Ramos (cell line): Measurements from ENCODE around the gene RYR2.
"Not testable (repeated sequence)": the region's sequence is repeated elsewhere in the genome, so short reads cannot be mapped to it uniquely, and the experiment has no call there.

Experiments used
- in situ Hi-C: fragments of 300-500 bp; cut with MboI; formaldehyde crosslinking; loops from one replicate; pipeline ENCODE4 v1.14.3; 2022; ENCODE audit warnings: low sequenced_read_pairs; ENCODE audit not compliant: unreplicated experiment

Gene RYR2

DNA sequence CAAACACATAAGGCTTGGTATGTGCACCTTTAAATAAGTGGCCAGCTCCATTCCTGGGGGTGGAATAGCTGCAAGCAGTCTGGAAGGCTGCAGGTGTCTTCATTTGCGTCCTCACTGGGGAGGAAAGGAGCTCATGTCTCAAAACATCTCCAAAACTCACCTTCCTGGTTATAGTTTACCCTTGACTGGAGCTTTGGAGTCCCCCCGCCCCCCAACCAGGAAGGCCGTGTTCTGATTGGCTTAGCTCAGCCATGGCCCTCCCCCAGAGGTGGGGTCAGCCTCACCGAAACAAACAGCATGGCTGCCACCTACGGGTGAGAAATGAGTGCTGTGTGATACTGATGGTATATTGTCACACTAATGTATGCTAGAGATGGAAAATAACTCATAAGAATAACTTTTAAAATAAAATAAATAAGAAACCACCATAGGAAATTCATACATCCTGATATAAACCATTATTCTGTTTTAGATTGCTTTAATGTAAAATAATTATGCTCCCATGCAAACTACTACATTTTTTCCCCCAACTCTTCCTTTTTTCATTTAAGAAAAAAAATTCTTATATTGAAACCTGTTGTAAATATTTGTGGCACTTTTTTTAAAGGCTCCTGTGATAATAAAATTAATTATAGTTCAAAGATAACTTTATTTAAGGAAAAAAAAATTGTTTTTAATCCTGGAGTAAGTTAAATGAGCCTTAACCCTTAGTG, 757.9 kb downstream of the RYR2 start:
- in situ Hi-C loops: no loop called here

DNA sequence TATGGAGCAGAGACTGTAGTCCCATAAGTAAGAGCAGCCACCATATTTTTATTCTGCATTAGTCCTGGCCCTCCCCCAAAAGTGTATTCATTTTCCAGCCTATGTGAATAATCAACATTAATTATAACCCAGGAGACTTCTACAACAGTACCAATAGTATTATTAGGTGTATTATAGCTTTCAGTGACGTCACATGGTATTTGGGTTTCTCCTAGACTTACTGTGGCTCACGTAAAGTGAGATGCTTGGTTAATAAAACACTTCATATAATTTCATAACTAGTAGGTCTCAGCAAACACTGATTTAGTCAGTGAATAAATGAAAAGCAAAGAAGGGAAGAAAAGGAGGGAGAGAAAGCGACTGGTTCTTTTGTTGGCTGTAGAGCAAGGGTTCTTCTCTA, 762.5 kb downstream of the RYR2 start:
- in situ Hi-C loops: no loop called here

GRCh38 chr1:237809099-237809498, 767.1 kb downstream of the RYR2 start:
- in situ Hi-C loops: no loop called here

- in situ Hi-C loops: no loop called here
These were observed 769.6 kb downstream of the RYR2 start for GRCh38 chr1:237811633-237812032.

DNA sequence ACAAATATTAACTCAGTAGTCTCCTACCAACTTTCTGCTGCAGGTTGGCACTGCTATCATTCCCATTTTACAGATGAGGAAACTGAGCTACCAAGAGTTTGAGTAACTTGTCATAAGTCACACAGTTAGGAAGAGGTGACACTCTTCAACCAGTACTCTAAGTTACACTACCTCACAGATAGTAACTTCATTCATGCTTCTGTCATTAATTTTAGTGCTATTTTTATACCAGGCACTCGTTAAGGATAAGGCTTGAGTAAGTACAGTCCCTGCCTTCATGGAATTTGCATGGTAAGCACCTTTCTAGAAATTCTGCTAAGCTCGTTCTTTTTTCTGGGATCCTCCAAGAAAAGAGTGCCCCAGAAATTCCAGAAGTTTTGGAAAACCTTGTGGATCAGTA, 770.1 kb downstream of the RYR2 start:
- in situ Hi-C loops: no loop called here

- in situ Hi-C loops: no loop called here
These were observed 772.4 kb downstream of the RYR2 start for GRCh38 chr1:237814319-237814924.

- in situ Hi-C loops: no loop called here
These were observed 775.3 kb downstream of the RYR2 start for GRCh38 chr1:237817277-237817676.

- in situ Hi-C loops: not testable (repeated sequence)
These were observed 778.6 kb downstream of the RYR2 start for GRCh38 chr1:237820634-237821033.

GRCh38 chr1:237832858-237833257, 790.9 kb downstream of the RYR2 start:
- in situ Hi-C loops: no loop called here

DNA sequence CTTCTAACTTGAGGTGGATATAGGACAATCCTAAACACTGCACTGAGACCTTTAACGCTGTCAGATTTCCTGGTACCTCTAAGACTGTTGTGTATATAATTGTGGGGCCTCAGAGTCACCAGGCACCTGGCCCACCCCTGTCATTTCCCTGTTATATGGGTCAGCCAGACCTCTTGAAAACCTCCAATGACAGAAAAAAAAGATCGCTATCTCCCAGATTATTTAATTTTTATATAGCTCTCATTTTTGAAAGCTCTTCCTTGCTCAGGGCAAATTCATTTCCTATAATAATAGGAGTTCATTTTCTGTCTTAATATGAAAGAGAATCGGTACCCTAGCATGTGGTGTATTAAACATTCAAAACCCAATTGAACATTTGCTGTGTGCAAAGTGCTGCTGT, 792.1 kb downstream of the RYR2 start:
- in situ Hi-C loops: no loop called here

DNA sequence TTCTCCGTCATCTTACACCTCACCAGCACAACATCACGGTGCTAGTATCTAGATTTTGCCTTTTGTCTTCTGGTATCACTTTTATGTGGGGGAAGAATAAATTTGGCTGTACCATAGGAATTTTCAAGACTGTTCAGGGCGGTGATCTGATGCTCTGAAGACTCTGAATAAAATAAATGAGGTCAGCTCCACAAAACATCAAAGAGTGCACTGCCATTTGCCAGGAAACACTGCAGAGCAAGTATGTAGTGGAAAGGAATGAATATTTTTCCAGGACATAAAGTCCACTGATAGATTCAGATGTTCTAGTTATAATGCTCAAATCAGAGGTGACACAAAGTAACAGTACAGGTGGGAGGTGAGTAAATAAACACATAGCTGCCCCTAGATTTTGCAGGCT, 792.5 kb downstream of the RYR2 start:
- in situ Hi-C loops: no loop called here

GRCh38 chr1:237838320-237838719, 796.3 kb downstream of the RYR2 start:
- in situ Hi-C loops: no loop called here

- in situ Hi-C loops: no loop called here
These were observed 797.0 kb downstream of the RYR2 start for GRCh38 chr1:237838904-237839534.

DNA sequence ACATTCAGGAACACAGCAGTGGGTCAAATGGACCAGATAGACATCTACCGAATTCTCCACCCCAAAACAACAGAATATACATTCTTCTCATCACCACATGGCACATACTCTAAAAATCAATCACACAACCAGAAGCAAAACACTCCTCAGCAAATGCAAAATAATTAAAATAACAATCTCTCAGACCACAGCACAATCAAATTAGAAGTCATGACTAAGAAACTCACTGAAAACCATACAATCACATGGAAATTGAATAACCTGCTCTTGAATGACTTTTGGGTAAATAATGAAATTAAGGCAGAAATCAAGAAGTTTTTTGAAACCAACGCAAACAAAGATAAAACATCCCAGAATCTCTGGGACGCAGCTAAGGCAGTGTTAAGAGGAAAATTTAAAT, 799.5 kb downstream of the RYR2 start:
- in situ Hi-C loops: no loop called here

DNA sequence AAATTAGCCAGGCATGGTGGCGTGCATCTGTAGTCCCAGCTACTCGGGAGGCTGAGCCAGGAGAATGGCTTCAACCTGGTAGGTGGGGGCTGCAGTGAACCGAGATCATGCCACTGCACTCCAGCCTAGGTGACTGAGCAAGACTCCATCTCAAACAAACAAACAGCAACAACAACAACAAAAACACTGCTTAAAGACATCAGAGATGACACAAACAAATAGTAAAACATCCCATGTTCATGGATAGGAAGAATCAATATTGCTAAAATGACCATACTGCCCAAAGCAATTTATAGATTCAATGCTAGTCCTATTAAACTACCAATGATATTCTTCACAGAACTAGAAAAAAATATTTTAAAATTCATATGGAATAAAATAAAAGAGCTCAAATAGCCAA, 801.5 kb downstream of the RYR2 start:
- in situ Hi-C loops: not testable (repeated sequence)

DNA sequence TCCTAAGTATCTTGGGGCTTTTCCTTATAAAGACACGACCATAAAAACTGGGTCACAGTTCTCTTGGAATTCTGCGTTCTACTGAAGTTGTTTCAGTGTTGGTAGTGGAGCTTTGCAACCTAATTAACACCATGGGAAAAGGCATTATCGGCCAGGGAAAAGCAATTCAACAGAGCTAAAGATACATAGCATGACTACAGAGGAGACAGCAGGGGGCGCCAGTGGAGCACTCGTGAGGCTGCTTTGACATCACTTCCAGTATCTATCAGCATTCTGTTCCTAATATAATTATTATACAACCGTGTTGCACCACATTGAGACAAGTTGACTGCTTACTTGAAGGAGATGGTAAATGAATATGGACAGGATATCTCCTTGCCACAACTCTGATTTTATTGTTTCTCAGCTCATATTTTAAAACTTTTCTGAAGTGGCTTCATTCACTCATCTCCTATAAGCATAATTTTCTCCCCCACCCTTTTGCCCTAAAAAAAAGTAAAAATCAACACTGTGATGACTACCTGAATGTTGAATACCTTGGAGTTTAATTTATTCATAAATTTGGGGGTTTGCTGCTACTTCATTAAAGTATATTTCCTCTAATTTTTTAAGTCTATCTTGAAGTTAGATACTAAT, 809.3 kb downstream of the RYR2 start:
- in situ Hi-C loops: no loop called here

DNA sequence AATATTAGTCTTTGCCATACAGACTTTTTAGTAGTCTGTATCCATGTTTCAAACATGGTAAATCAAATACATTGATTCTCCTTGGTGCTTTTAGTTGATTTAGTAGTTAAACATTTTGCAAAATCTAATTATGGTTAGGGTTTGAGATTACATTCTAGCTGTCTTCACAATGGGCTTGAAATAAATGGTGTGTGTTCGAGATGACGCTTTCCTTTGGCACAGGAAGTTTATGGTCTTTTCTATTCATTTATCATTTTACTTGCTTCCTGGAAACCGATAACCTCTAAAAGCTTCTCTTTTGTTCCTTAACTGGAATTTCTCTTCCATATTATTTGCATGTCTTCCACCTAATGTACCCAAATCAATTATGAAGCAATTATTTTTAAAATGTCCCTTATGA, 810.4 kb downstream of the RYR2 start:
- in situ Hi-C loops: no loop called here

DNA sequence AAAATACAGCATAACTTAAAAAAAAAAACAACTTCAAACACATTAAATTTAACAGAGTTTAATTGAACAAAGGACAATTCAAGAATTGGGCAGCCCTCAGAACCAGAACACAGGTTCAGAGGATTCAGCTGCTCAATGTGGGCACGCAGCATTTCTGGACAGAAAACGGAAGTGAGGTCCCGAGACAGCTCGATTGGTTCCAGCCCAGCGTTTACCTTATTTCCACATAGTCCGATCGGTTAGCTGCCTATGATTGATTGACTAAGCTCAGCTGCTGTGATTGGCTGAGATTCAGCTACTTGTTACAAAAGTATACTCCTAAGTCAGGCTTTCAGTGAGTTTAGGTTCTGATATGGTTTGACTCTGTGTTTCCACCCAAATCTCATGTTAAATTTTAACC, 815.5 kb downstream of the RYR2 start:
- in situ Hi-C loops: no loop called here

DNA sequence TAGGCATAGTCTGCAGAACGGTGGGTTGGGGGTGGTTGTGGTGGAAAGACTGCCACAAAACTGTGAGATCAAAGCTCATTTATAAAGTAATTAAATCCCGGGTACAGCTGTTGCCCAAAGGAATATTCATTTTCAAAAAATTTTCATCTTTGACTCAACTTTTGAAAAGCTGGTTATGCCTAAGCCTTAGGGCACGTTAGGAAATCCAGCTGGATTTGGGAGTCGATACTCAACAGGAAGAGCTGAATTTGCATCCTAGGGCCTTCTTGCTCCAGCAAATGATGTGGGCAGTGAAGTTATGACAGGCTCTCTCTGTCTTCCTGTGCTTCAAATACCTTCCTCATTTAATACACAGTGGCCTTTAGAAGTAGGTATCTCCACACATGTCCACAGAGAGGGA, 817.0 kb downstream of the RYR2 start:
- in situ Hi-C loops: no loop called here

DNA sequence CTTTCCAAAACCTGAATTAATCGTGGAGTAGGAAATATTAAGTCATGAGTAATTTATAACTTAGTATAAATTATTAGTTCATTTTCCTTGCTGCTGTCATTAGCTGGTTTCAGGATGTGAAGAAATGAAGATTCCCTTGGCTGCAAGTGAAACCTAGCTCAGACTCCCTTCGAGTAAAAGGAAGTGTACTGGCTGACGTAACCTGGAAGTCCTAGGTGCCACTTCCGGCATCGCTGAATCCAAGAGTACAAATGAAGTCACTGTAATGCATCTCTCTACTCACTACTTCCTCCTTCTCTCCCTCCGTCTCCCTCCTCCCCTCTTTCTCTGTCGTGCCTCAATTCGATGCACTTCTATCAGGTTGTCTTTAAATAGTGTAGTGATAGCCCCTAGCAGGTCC, 820.0 kb downstream of the RYR2 start:
- in situ Hi-C loops: no loop called here

DNA sequence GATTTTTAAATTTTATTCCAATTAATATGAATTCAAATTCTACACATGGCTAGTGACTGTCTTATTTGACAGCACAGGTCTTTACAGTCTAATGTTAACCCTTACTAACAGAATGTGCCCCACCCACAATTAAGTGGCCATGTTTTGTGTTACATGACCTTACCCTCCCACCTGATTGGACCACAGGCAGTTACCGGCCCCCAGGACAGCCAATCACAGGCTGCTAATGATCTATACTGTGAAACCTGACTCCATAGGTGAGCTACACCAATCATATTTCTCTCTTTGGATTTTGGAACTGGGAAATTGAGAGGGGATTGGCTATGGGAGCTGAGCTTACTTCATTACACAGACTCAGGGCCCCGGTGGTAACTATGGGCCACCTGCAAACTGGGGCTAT, 821.2 kb downstream of the RYR2 start:
- in situ Hi-C loops: no loop called here
